IPS-20b (cell line): ENCODE results near the gene KRTAP5-3.
A peak's percentile ranks its signal among the peaks of the same experiment; 100 is the strongest.
"Not testable (repeated sequence)": the region's sequence is repeated elsewhere in the genome, so short reads cannot be mapped to it uniquely, and the experiment has no call there.

Experiments
- H3K27ac ChIP-seq: one replicate; pipeline ENCODE4 v1.5.1; 2013; ENCODE audit warnings: low read length
- H3K27me3 ChIP-seq: 2 replicates; pipeline ENCODE4 v1.6.1; 2013; ENCODE audit warnings: mild to moderate bottlenecking, low read length, inconsistent platforms; ENCODE audit not compliant: insufficient read depth
- H3K36me3 ChIP-seq: 2 replicates; pipeline ENCODE4 v1.6.1; 2013; ENCODE audit warnings: low read depth, mild to moderate bottlenecking, inconsistent platforms, low read length, moderate library complexity; ENCODE audit not compliant: insufficient read depth
- H3K4me1 ChIP-seq: 2 replicates; pipeline ENCODE4 v1.6.1; 2013; ENCODE audit warnings: mild to moderate bottlenecking, control low read depth, inconsistent platforms, low read length, moderate library complexity; ENCODE audit not compliant: insufficient read depth
- H3K4me3 ChIP-seq: 2 replicates; pipeline ENCODE4 v1.5.1; 2013; ENCODE audit warnings: mild to moderate bottlenecking, low read length, inconsistent platforms
- H3K9ac ChIP-seq: 2 replicates; pipeline ENCODE4 v1.6.1; 2013; ENCODE audit warnings: low read depth, mild to moderate bottlenecking, inconsistent platforms, low read length, moderate library complexity
- H3K9me3 ChIP-seq: 2 replicates; pipeline ENCODE4 v1.6.1; 2013; ENCODE audit warnings: mild to moderate bottlenecking, low read depth, low read length, inconsistent platforms; ENCODE audit not compliant: insufficient read depth

The KRTAP5-3 gene

GRCh38 chr11:1589191-1589963 lies 18.9 kb downstream of the KRTAP5-3 start:
- H3K4me1 ChIP-seq, H3K27ac ChIP-seq, H3K4me3 ChIP-seq, H3K9me3 ChIP-seq, H3K9ac ChIP-seq, H3K27me3 ChIP-seq, H3K36me3 ChIP-seq: not testable (repeated sequence)

DNA sequence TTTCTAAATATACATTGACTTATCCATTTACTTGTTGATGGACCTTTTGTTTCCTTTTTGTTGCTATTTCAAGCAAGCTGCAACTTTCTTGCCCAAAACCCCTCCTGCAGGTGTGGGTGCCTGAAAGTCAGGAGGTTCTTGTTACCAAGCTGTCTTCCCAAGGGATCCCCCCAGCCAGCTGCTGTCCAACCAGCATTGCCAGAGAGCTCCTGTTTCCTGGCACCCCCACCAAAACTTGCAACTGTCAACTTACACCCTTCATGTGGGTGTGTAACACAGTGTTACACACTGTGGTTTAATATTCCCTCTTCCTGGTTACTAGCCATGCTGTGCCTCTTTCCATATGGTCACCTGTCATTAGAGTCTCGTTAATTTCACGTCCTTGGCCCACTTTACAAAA lies 21.6 kb downstream of the KRTAP5-3 start:
- Histone ChIP-seq H3K9me3 (no peaks in the 10 kb centered on the region), H3K9ac (no peak overlapping the region), H3K27ac (no peak overlapping the region), H3K27me3 (peaks cover 3% of the 10 kb centered on the region), H3K4me1 (no peaks in the 10 kb centered on the region), H3K36me3 (no peaks in the 10 kb centered on the region), H3K4me3 (no peak overlapping the region)

DNA sequence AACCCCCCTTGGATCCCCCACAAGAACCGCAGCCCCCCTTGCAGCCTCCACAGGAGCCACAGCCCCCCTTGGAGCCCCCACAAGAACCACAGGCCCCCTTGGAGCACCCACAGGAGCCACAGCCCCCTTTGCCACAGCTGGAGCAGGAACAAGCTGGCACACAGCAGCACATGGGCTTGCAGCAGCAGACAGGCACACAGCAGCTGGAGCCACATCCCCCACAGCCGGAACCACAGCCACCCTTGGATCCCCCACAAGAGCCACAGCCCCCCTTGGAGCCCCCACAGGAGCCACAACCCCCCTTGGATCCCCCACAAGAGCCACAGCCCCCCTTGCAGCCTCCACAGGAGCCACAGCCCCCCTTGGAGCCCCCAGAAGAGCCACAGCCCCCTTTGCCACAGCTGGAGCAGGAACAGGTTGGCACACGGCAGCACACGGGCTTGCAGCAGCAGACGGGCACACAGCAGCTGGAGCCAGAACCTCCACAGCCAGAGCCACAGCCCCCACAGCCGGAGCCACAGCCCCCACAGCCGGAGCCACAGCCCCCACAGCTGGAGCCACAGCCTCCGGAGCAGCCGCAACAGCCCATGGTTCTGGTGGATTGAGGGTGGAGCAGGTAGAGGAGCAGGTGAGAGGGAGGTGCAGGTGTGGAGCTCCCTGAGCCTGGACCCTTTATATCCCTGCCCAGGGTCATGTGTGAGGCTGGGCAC lies 23.4 kb downstream of the KRTAP5-3 start, which contains the start of gene KRTAP5-1:
Gene KRTAP5-1 (minus strand): TSS at position 623 of the 710 bp plus-strand sequence. CDS start 34 bp downstream, at position 589.
- H3K9ac ChIP-seq = not testable (repeated sequence)

GRCh38 chr11:1582909-1583308 lies 25.4 kb downstream of the KRTAP5-3 start:
- H3K9ac ChIP-seq, H3K27ac ChIP-seq, H3K9me3 ChIP-seq, H3K36me3 ChIP-seq, H3K4me1 ChIP-seq, H3K4me3 ChIP-seq, H3K27me3 ChIP-seq: not testable (repeated sequence)

More for the DNA sequence above, 23.4 kb downstream of the KRTAP5-3 start, which contains the start of gene KRTAP5-1:
- H3K9me3 ChIP-seq, H3K4me1 ChIP-seq, H3K36me3 ChIP-seq, H3K27me3 ChIP-seq, H3K4me3 ChIP-seq, H3K27ac ChIP-seq: not testable (repeated sequence)

DNA sequence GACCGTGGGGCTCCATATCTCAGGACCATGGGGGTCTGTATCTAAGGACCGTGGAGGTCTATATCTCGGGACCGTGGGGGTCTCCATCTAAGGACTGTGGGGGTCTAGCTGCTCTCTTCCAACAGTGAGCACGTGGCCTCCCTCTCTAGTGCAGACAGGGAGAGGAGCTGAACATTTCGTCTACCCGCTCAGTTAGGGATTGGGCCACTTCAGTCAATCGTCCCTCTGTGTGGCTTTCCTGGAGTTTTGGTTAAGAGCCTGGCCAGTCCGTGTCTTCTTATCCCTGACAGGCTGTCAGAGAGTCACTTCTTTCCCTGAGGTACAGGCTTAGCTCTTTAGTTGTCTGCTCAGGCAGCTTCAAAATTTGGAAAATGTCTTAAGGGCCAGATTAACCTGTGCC lies 26.3 kb downstream of the KRTAP5-3 start:
- Histone ChIP-seq H3K9ac (no peak overlapping the region), H3K4me1 (no peaks in the 10 kb centered on the region), H3K4me3 (no peak overlapping the region), H3K27ac (no peak overlapping the region), H3K27me3 (peaks cover 5% of the 10 kb centered on the region), H3K9me3 (peaks cover 9% of the 10 kb centered on the region; the same call in 1 of the 2 replicates), H3K36me3 (no peaks in the 10 kb centered on the region)

DNA sequence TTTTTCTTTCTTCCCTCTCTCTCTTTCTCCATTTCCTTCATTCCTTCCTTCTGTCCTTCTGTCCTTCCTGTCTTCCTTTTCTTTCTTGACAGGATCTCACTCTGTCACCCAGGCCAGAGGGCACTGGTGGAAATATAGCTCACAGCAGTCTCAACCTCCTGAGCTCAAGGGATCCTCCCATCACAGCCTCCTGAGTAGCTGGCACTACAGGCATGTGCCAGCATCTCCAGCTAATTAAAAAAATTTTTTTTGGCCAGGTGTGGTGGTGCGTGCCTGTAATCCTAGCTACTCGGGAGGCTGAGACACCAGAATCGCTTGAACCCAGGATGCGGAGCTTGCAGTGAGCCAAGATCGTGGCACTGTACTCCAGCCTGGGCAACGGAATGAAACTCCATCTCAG lies 31.4 kb downstream of the KRTAP5-3 start:
- no peak overlapping the region for H3K9ac ChIP-seq
- no peaks in the 10 kb centered on the region for H3K36me3 ChIP-seq
- no peaks in the 10 kb centered on the region for H3K4me1 ChIP-seq
- no peak overlapping the region for H3K27ac ChIP-seq
- peaks cover 48% of the 10 kb centered on the region for H3K27me3 ChIP-seq
- peaks cover 9% of the 10 kb centered on the region; the same call in 1 of the 2 replicates for H3K9me3 ChIP-seq
- H3K4me3 ChIP-seq = no peak overlapping the region

DNA sequence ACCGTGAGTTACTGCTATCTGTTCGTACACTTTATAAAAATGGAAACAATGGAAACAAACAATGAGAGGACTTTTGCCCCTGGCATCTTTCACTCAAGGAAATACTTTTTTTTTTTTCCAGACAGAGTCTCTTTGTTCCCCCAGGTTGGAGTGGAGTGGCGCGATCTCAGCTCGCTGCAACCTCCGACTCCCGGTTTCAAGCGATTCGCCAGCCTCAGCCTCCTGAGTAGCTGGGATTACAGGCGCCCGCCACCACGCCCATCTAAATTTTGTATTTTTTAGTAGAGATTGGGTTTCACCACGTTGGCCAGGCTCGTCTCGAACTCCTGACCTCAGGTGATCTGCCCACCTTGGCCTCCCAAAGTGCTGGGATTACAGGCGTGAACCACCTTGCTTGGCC lies 32.5 kb downstream of the KRTAP5-3 start:
- H3K9ac ChIP-seq, H3K9me3 ChIP-seq, H3K4me1 ChIP-seq, H3K27ac ChIP-seq, H3K4me3 ChIP-seq, H3K36me3 ChIP-seq: not testable (repeated sequence)
- H3K27me3 ChIP-seq = peaks cover 57% of the 10 kb centered on the region

DNA sequence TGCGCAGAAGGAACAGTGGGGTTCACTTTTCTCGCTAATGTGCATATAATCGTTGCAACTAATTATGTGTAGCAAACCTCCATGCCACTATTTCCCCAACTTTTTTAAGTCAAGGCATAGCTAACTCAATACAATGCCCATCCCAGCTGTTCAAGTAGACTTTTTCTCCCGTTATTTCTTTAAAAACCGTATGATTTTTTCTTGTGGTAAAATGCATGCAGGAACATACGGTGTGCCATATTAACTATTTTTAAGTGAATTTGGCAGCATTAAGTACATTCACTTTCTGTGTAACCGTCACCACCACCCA lies 33.4 kb downstream of the KRTAP5-3 start:
- Histone ChIP-seq H3K9ac (no peak overlapping the region), H3K36me3 (no peaks in the 10 kb centered on the region), H3K27ac (no peak overlapping the region), H3K27me3 (peaks cover 65% of the 10 kb centered on the region), H3K9me3 (peaks cover 9% of the 10 kb centered on the region; the same call in 1 of the 2 replicates), H3K4me1 (no peaks in the 10 kb centered on the region), H3K4me3 (no peak overlapping the region)

- peaks cover 70% of the 10 kb centered on the region for H3K27me3 ChIP-seq
- H3K4me1 ChIP-seq = peaks cover 2% of the 10 kb centered on the region
- peaks cover 9% of the 10 kb centered on the region; the same call in 1 of the 2 replicates for H3K9me3 ChIP-seq
- peak overlapping the region; percentile 51 for H3K4me3 ChIP-seq
- no peak overlapping the region for H3K9ac ChIP-seq
- H3K27ac ChIP-seq = no peak overlapping the region
- H3K36me3 ChIP-seq = no peaks in the 10 kb centered on the region
Observed at GRCh38 chr11:1574238-1574932, 33.9 kb downstream of the KRTAP5-3 start.

- Histone ChIP-seq H3K27ac (no peak overlapping the region), H3K36me3 (no peaks in the 10 kb centered on the region), H3K9ac (no peak overlapping the region), H3K27me3 (peaks cover 75% of the 10 kb centered on the region), H3K4me1 (peaks cover 4% of the 10 kb centered on the region), H3K4me3 (peak overlapping the region; percentile 51; the same call in 1 of the 2 replicates), H3K9me3 (peaks cover 8% of the 10 kb centered on the region; the same call in 1 of the 2 replicates)
Observed at GRCh38 chr11:1573903-1574237, 34.4 kb downstream of the KRTAP5-3 start.

DNA sequence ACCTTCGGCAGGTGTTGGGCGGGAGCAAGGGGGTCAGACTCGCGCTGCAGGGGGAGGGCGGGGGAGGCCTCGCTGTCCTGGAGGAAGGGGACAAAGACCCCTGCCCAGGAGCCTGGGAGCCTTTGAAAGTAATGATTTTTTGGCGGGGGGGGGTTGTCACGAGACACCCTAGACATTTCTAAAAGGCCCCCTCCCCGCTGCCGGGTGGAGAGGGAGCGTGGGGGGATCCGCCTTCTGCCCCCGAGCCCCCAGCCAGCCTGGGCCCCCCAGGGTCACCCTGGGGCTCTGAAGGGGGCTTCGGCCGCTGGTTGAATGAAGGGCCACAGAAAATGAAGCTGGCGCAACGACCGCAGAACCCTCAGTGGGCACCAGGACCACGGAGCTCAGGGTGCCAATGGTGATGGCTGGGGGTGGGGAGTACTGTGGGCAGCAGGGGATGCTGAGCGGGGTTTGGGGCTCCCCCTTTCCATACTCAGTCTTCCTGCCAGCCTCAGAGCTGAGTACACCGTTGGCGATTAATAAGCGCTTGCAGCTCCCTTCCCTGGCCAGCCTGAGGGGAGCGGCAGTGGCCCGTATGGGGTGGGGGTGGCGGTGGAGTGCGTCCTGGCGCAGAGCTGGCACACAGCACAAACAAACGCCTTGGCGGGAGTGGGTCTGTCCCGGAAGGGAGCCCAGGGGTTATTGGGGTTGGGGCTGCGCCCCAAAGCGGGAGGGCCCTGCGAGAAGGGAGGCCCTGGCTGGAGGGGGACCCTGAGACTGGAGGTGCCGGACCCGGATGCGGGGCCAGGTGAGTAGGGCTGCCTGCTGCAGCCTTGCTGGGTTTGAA lies 35.0 kb downstream of the KRTAP5-3 start:
- H3K36me3 ChIP-seq = no peaks in the 10 kb centered on the region
- H3K9ac ChIP-seq = no peak overlapping the region
- peaks cover 77% of the 10 kb centered on the region for H3K27me3 ChIP-seq
- peaks cover 2% of the 10 kb centered on the region; the same call in 1 of the 2 replicates for H3K9me3 ChIP-seq
- H3K4me1 ChIP-seq = peaks cover 9% of the 10 kb centered on the region
- no peak overlapping the region for H3K4me3 ChIP-seq
- H3K27ac ChIP-seq = no peak overlapping the region
